ENCODE results near the gene ELMO1.

GRCh38 chr7:36920433-36920832 lies 528.2 kb downstream of the ELMO1 start:
- TF ChIP-seq CTCF (IDR thresholded peaks at IDR 0.05) (no peak), POLR2A (IDR thresholded peaks at IDR 0.05) (no peak)

All from heart left ventricle (tissue), 13 donors.